GM19455 (cell line): Measurements from ENCODE around the gene OR51L1.

Source experiments
- ATAC-seq: cut with Tn5 transposase; IDR thresholded peaks from one replicate; pipeline ENCODE4 v1.9.1; 2021; ENCODE audit not compliant: unreplicated experiment

OR51L1 gene

GRCh38 chr11:5046754-5047330, 52.2 kb downstream of the OR51L1 start:
- no peak for ATAC-seq
